GM06990 (cell line): Measurements from ENCODE around the gene SCGB1D1.
A peak's percentile ranks its signal among the peaks of the same experiment; 100 is the strongest.
"Not testable (repeated sequence)": the region's sequence is repeated elsewhere in the genome, so short reads cannot be mapped to it uniquely, and the experiment has no call there.

ENCODE experiments used
- DNase-seq: peaks from one replicate; pipeline ENCODE4 v3.0.0-alpha.2; 2011; ENCODE audit not compliant: insufficient read length; ENCODE audit errors: extremely low read depth
- H3K27me3 ChIP-seq: replicated peaks from 2 replicates; pipeline ENCODE4 v1.6.0; 2011; ENCODE audit warnings: low read length; ENCODE audit not compliant: control insufficient read depth, insufficient read depth
- H3K36me3 ChIP-seq: 2 replicates; pipeline ENCODE4 v1.5.1; 2011; ENCODE audit warnings: low read length; ENCODE audit not compliant: control insufficient read depth, insufficient read depth
- H3K4me3 ChIP-seq: replicated peaks from 2 replicates; pipeline ENCODE4 v1.5.1; 2011; ENCODE audit warnings: low read depth, mild to moderate bottlenecking, control low read depth, low read length
- TF ChIP-seq, protein P1 (sequence below): IDR thresholded peaks from 2 replicates; pipeline ENCODE4 v1.5.1; 2011; ENCODE audit warnings: low read length, control low read depth, mild to moderate bottlenecking, inconsistent platforms; ENCODE audit not compliant: insufficient read depth, poor library complexity, severe bottlenecking

SCGB1D1 gene

DNA sequence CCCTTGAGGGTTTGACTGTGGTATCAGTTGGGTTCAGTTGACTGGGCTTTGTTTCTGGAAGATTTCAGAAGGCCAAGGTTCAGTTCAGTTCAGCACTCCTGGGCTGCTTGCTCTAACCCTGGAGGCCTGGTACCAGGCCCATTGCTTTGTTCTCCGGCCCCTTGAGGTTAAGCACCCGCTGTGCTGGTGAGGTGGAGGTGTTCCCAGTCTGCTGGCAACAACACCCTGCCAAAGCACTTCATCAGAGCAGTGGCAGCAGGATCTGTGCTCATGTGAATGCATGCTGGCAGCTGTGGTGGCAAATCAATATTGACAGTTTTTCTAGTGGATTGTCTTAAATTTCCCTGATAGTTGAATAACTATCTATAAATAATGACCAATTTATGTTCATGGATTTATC is 3.8 kb upstream of the SCGB1D1 start:
- Histone ChIP-seq H3K27me3 (peaks cover 3% of the 10 kb centered on the region), H3K36me3 (no peaks in the 10 kb centered on the region), H3K4me3 (no peak overlapping the region)
- TF ChIP-seq, protein P1, sequence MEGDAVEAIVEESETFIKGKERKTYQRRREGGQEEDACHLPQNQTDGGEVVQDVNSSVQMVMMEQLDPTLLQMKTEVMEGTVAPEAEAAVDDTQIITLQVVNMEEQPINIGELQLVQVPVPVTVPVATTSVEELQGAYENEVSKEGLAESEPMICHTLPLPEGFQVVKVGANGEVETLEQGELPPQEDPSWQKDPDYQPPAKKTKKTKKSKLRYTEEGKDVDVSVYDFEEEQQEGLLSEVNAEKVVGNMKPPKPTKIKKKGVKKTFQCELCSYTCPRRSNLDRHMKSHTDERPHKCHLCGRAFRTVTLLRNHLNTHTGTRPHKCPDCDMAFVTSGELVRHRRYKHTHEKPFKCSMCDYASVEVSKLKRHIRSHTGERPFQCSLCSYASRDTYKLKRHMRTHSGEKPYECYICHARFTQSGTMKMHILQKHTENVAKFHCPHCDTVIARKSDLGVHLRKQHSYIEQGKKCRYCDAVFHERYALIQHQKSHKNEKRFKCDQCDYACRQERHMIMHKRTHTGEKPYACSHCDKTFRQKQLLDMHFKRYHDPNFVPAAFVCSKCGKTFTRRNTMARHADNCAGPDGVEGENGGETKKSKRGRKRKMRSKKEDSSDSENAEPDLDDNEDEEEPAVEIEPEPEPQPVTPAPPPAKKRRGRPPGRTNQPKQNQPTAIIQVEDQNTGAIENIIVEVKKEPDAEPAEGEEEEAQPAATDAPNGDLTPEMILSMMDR, result no peak
- DNase-seq, result no peak

DNA sequence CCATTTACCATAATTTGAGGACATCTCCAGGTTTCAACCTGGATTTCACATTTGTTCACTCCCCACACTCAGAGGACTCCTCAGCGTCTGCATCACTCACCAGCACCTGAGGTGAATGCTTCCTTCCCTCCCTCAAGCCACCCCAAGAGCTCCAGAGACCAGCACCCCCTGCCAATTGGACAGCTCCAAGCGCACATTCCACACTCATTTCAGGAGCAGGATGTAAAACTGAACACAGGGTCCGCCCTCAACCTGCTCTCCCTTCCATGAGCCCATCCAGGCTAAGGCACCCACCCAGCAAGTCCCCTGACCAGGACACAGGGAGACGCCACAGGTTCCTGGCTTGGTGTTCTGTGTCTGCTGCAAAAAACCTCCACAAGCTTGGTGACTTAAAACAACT is 3.9 kb downstream of the SCGB1D1 start:
- no peak for DNase-seq
- H3K4me3 ChIP-seq, result no peak overlapping the region
- no peaks in the 10 kb centered on the region for H3K36me3 ChIP-seq
- TF ChIP-seq, protein P1, result no peak
- peaks cover 4% of the 10 kb centered on the region for H3K27me3 ChIP-seq

DNA sequence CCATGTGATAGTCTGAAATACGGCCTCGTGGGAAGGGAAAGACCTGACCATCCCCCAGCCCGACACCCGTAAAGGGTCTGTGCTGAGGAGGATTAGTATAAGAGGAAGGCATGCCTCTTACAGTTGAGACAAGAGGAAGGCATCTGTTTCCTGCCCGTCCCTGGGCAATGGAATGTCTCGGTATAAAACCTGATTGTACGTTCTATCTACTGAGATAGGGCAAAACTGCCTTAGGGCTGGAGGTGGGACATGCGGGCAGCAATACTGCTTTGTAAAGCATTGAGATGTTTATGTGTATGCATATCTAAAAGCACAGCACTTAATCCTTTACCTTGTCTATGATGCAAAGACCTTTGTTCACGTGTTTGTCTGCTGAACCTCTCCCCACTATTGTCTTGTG is 5.0 kb downstream of the SCGB1D1 start:
- not testable (repeated sequence) for H3K4me3 ChIP-seq, H3K36me3 ChIP-seq, H3K27me3 ChIP-seq, DNase-seq

DNA sequence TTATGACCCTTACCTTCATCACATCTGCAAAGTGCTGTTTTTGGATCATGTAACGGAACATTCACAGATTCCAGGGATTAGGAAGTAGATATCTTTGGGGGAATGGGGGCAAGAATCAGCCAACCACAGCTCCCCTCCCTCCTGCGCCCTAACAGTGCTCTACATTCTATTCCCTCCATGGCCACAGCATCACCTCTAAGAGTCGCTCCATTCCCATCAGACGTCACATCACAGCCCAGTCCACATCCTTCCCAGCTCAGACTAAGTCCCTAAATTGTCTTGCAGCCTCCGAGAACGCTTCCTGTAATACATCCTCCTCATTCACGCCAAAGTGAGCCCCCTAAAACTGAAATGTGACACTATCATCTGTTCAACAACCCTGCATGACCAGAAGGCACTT is 5.9 kb downstream of the SCGB1D1 start:
- Histone ChIP-seq H3K4me3 (no peak overlapping the region), H3K36me3 (no peaks in the 10 kb centered on the region), H3K27me3 (peaks cover 1% of the 10 kb centered on the region)
- DNase-seq, result no peak
- TF ChIP-seq, protein P1, result peak; percentile 49

DNA sequence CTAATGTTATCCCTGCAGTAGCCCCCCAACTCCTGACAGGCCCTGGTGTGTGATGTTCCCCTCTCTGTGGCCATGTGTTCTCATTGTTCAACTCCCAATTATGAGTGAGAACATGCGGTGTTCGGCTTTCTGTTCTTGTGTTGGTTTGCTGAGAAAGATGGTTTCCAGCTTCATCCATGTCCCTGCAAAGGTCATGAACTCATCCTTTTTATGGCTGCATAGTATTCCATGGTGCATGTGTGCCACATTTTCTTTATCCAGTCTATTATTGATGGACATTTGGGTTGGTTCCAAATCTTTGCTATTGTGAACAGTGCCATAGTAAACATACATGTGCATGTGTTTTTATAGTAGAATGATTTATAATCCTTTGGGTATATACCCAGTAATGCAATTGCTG is 7.4 kb downstream of the SCGB1D1 start:
- H3K36me3 ChIP-seq, result not testable (repeated sequence)

DNA sequence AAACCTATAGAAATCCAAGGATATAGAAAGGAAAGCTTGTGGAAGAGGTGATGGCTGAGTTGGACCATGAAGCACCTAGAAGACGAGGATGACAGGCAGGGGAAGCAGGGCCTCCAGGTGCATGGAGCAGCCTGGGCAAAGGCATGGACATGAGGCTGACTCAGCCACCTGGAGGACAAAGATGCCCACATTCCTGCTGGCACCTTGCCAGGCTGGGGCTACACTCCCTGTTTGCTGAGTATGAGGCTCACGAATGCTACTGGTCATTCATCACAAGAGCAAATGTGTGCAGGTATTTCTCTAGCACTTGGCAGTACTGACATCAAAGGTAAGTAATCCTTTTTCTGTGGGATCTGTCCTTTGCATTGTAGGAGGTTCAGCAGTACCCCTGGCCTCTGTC is 11.4 kb downstream of the SCGB1D1 start:
- Histone ChIP-seq H3K27me3 (peaks cover 4% of the 10 kb centered on the region; the same call in 1 of the 2 replicates), H3K36me3 (no peaks in the 10 kb centered on the region), H3K4me3 (no peak overlapping the region)
- no peak for DNase-seq
- TF ChIP-seq, protein P1, result no peak

More for the DNA sequence above, 7.4 kb downstream of the SCGB1D1 start:
- H3K27me3 ChIP-seq, DNase-seq, H3K4me3 ChIP-seq: not testable (repeated sequence)

DNA sequence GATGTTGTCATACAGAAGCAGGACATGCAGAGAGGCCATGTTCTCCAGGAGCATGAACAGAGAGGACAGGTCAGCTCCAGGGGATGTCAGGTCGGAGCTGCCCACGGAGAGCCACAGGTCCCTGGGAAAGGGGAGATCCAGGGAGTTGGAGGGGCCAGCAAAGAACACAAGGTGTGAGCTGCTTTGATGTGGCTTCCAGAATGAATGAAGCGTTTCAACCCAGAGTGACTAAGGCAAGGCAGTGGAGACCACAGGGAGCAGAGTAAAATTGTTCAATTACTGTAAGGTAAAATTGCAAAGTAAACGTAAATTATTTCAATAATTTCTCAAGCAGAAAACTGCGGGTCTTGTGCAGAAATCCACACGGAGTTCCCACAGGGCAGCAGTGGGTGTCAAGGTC is 12.9 kb downstream of the SCGB1D1 start:
- no peak for DNase-seq
- Histone ChIP-seq H3K27me3 (peaks cover 2% of the 10 kb centered on the region; the same call in 1 of the 2 replicates), H3K4me3 (no peak overlapping the region), H3K36me3 (no peaks in the 10 kb centered on the region)
- TF ChIP-seq, protein P1, result no peak
